Measurements from ENCODE around the gene RTP2.
"Not testable (repeated sequence)": the region's sequence is repeated elsewhere in the genome, so short reads cannot be mapped to it uniquely, and the experiment has no call there.

RTP2 gene

GRCh38 chr3:187709155-187709554 lies 6.8 kb upstream of the RTP2 start:
- DNase-seq: no peak

GRCh38 chr3:187708696-187709095 lies 6.3 kb upstream of the RTP2 start:
- no peak for DNase-seq

GRCh38 chr3:187706971-187707370 lies 4.6 kb upstream of the RTP2 start:
- DNase-seq: no peak

GRCh38 chr3:187705164-187705563 lies 2.8 kb upstream of the RTP2 start:
- no peak for DNase-seq

GRCh38 chr3:187700249-187700648 lies 2.1 kb downstream of the RTP2 start:
- no peak for DNase-seq

- no peak for DNase-seq
These were observed 3.6 kb downstream of the RTP2 start for GRCh38 chr3:187698499-187699399.

- DNase-seq: no peak
These were observed 6.3 kb downstream of the RTP2 start for GRCh38 chr3:187696021-187696420.

- no peak for DNase-seq
These were observed 6.9 kb downstream of the RTP2 start for GRCh38 chr3:187695449-187695848.

- DNase-seq: no peak
These were observed 7.6 kb downstream of the RTP2 start for GRCh38 chr3:187694801-187695200.

- no peak for DNase-seq
These were observed 8.9 kb downstream of the RTP2 start for GRCh38 chr3:187693431-187693830.

GRCh38 chr3:187689984-187690383 lies 12.4 kb downstream of the RTP2 start:
- DNase-seq: no peak

GRCh38 chr3:187686621-187687273 lies 15.6 kb downstream of the RTP2 start:
- DNase-seq: no peak

GRCh38 chr3:187685948-187686347 lies 16.4 kb downstream of the RTP2 start:
- DNase-seq: no peak

GRCh38 chr3:187684880-187685279 lies 17.5 kb downstream of the RTP2 start:
- DNase-seq: no peak

GRCh38 chr3:187684444-187684843 lies 17.9 kb downstream of the RTP2 start:
- no peak for DNase-seq

GRCh38 chr3:187681756-187682155 lies 20.6 kb downstream of the RTP2 start:
- not testable (repeated sequence) for DNase-seq

GRCh38 chr3:187679638-187680396 lies 22.5 kb downstream of the RTP2 start:
- DNase-seq: peak; percentile 66

- DNase-seq: peak; percentile 63
These were observed 23.6 kb downstream of the RTP2 start for GRCh38 chr3:187678726-187679268.

GRCh38 chr3:187677604-187678003 lies 24.8 kb downstream of the RTP2 start:
- DNase-seq: no peak

- DNase-seq: no peak
These were observed 29.3 kb downstream of the RTP2 start for GRCh38 chr3:187673012-187673411.

- DNase-seq: peak; percentile 37
These were observed 32.5 kb downstream of the RTP2 start, which contains the start of gene SST for GRCh38 chr3:187669675-187670504. Gene SST, minus strand, starts transcription at chr3:187670394. Its CDS starts 103 bp downstream, at chr3:187670291.

- peak; percentile 74 for DNase-seq
These were observed 34.8 kb downstream of the RTP2 start for GRCh38 chr3:187667526-187667925.

Measured in NCI-H510A treated with DMSO at 0.1 percent for 48 hours (cell line).